ENCODE measurements around the gene CBLB.
"Not testable (repeated sequence)": the region's sequence is repeated elsewhere in the genome, so short reads cannot be mapped to it uniquely, and the experiment has no call there.

Gene CBLB

GRCh38 chr3:105747060-105747541, 121.7 kb downstream of the CBLB start:
- peak; percentile 78 for DNase-seq

GRCh38 chr3:105746231-105746996, 122.4 kb downstream of the CBLB start:
- no peak for DNase-seq

GRCh38 chr3:105745046-105745445, 123.8 kb downstream of the CBLB start:
- no peak for DNase-seq

- no peak for DNase-seq
Measured at GRCh38 chr3:105744202-105744601, 124.6 kb downstream of the CBLB start.

- DNase-seq = no peak
Measured at GRCh38 chr3:105733356-105733755, 135.5 kb downstream of the CBLB start.

GRCh38 chr3:105731686-105732085, 137.1 kb downstream of the CBLB start:
- no peak for DNase-seq

GRCh38 chr3:105730801-105731354, 137.9 kb downstream of the CBLB start:
- no peak for DNase-seq

GRCh38 chr3:105729667-105730066, 139.1 kb downstream of the CBLB start:
- DNase-seq = peak; percentile 60

- no peak for DNase-seq
Measured at GRCh38 chr3:105728771-105729312, 140.0 kb downstream of the CBLB start.

- not testable (repeated sequence) for DNase-seq
Measured at GRCh38 chr3:105727036-105727435, 141.8 kb downstream of the CBLB start.

- no peak for DNase-seq
Measured at GRCh38 chr3:105722943-105723556, 145.8 kb downstream of the CBLB start.

GRCh38 chr3:105719791-105720190, 149.0 kb downstream of the CBLB start:
- DNase-seq = no peak

- peak; percentile 81 for DNase-seq
Measured at GRCh38 chr3:105715372-105715771, 153.4 kb downstream of the CBLB start.

- no peak for DNase-seq
Measured at GRCh38 chr3:105714453-105714852, 154.4 kb downstream of the CBLB start.

GRCh38 chr3:105708980-105709379, 159.8 kb downstream of the CBLB start:
- DNase-seq = no peak

GRCh38 chr3:105707009-105707408, 161.8 kb downstream of the CBLB start:
- DNase-seq = no peak

GRCh38 chr3:105704726-105705410, 163.9 kb downstream of the CBLB start:
- no peak for DNase-seq

GRCh38 chr3:105700575-105700974, 168.2 kb downstream of the CBLB start:
- DNase-seq = no peak

GRCh38 chr3:105691633-105692032, 177.2 kb downstream of the CBLB start:
- peak; percentile 18 for DNase-seq

GRCh38 chr3:105691053-105691452, 177.8 kb downstream of the CBLB start:
- DNase-seq = no peak

GRCh38 chr3:105688821-105689220, 180.0 kb downstream of the CBLB start:
- no peak for DNase-seq

GRCh38 chr3:105686278-105686897, 182.4 kb downstream of the CBLB start:
- DNase-seq = peak; percentile 31
